ENCODE data around the gene CCDC40. TPM values are rescaled to one million over a fixed set of nuclear protein-coding genes. Genes with fewer than 3 reads are reported as not detected.
A peak's percentile ranks its signal among the peaks of the same experiment; 100 is the strongest.

The CCDC40 gene
- total and polyA plus RNA-seq, 2 of the 13 experiments (the other 11 are each of a cell fraction or from before 2014, with no cell fraction given) = 4.1 to 5.5 TPM

DNA sequence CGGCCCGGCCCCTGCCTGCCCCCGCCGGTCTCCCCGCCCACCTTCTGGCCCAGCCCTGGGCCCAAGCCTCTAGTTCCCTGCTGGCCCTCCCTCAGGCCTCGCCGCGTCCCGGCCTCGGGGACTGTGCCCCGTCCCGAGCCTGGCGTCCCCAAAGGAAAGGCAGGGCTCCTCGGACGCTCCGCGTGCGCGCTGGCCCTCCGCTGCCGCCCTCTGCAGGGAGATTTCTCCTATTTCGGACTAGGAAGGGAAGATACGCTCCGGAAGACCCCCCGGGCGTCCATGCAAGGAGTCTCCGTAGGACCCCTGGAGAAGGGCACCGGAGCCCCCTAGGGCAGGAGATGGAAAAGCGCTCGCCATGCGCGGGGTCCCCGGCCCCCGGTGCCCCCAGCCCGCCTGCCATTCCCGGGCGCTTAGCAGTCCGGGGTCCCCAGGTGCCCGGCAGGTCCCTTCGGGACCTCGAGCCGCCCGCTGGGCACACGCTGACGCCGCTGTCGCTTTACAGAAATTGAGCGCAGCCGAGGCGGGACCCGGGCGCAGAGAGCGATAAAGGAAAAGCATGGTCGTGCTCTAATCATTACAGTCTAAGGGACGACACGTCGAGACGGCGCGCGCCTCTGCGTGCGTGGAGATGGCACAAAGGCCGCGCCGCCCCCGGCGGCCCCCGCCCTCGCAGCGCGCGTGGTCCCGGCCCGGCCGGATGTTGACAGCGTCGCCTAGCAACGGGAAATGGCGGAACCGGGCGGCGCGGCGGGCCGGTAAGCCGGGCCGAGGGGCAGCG, at the start of gene CCDC40 (continued):
- TF ChIP-seq, protein P1, sequence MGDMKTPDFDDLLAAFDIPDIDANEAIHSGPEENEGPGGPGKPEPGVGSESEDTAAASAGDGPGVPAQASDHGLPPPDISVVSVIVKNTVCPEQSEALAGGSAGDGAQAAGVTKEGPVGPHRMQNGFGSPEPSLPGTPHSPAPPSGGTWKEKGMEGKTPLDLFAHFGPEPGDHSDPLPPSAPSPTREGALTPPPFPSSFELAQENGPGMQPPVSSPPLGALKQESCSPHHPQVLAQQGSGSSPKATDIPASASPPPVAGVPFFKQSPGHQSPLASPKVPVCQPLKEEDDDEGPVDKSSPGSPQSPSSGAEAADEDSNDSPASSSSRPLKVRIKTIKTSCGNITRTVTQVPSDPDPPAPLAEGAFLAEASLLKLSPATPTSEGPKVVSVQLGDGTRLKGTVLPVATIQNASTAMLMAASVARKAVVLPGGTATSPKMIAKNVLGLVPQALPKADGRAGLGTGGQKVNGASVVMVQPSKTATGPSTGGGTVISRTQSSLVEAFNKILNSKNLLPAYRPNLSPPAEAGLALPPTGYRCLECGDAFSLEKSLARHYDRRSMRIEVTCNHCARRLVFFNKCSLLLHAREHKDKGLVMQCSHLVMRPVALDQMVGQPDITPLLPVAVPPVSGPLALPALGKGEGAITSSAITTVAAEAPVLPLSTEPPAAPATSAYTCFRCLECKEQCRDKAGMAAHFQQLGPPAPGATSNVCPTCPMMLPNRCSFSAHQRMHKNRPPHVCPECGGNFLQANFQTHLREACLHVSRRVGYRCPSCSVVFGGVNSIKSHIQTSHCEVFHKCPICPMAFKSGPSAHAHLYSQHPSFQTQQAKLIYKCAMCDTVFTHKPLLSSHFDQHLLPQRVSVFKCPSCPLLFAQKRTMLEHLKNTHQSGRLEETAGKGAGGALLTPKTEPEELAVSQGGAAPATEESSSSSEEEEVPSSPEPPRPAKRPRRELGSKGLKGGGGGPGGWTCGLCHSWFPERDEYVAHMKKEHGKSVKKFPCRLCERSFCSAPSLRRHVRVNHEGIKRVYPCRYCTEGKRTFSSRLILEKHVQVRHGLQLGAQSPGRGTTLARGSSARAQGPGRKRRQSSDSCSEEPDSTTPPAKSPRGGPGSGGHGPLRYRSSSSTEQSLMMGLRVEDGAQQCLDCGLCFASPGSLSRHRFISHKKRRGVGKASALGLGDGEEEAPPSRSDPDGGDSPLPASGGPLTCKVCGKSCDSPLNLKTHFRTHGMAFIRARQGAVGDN (CRISPR knock-in tag; IDR thresholded peaks at IDR 0.05) = peak; percentile 89
- TF ChIP-seq SMC3 (IDR thresholded peaks at IDR 0.05; ENCODE audit: low read length) (no peak), SMAD3 (CRISPR knock-in tag; IDR thresholded peaks at IDR 0.05) (peak; percentile 64; the same call in 1 of the 2 replicates), SUZ12 (IDR thresholded peaks at IDR 0.05; ENCODE audit: low read depth, low read length) (no peak), FOXC1 (CRISPR knock-in tag; IDR thresholded peaks at IDR 0.05; ENCODE audit: borderline replicate concordance) (peak; percentile 69; the same call in 1 of the 2 replicates), IKZF5 (CRISPR knock-in tag; IDR thresholded peaks at IDR 0.05) (peak; percentile 34), DPF2 (CRISPR knock-in tag; IDR thresholded peaks at IDR 0.05; ENCODE audit: borderline replicate concordance, low read depth) (no peak), ZNF253 (CRISPR knock-in tag; IDR thresholded peaks at IDR 0.05; ENCODE audit: borderline replicate concordance) (peak; percentile 75; the same call in 1 of the 2 replicates), SPEN (CRISPR knock-in tag; IDR thresholded peaks at IDR 0.05; ENCODE audit: low read depth) (peak; percentile 60; the same call in 1 of the 2 replicates), MLX (CRISPR knock-in tag; IDR thresholded peaks at IDR 0.05) (0 out of 2 replicates have a peak, but pooled peaks have one; percentile 7), POLR2AphosphoS5 (IDR thresholded peaks at IDR 0.05; ENCODE audit: low read depth, low read length) (peak; percentile 79), HNRNPLL (IDR thresholded peaks at IDR 0.05; ENCODE audit: low read depth, low read length, poor library complexity, severe bottlenecking) (no peak), FOXM1 (CRISPR knock-in tag; IDR thresholded peaks at IDR 0.05) (peak; percentile 73; the same call in 1 of the 2 replicates)
- TF ChIP-seq, protein P2, sequence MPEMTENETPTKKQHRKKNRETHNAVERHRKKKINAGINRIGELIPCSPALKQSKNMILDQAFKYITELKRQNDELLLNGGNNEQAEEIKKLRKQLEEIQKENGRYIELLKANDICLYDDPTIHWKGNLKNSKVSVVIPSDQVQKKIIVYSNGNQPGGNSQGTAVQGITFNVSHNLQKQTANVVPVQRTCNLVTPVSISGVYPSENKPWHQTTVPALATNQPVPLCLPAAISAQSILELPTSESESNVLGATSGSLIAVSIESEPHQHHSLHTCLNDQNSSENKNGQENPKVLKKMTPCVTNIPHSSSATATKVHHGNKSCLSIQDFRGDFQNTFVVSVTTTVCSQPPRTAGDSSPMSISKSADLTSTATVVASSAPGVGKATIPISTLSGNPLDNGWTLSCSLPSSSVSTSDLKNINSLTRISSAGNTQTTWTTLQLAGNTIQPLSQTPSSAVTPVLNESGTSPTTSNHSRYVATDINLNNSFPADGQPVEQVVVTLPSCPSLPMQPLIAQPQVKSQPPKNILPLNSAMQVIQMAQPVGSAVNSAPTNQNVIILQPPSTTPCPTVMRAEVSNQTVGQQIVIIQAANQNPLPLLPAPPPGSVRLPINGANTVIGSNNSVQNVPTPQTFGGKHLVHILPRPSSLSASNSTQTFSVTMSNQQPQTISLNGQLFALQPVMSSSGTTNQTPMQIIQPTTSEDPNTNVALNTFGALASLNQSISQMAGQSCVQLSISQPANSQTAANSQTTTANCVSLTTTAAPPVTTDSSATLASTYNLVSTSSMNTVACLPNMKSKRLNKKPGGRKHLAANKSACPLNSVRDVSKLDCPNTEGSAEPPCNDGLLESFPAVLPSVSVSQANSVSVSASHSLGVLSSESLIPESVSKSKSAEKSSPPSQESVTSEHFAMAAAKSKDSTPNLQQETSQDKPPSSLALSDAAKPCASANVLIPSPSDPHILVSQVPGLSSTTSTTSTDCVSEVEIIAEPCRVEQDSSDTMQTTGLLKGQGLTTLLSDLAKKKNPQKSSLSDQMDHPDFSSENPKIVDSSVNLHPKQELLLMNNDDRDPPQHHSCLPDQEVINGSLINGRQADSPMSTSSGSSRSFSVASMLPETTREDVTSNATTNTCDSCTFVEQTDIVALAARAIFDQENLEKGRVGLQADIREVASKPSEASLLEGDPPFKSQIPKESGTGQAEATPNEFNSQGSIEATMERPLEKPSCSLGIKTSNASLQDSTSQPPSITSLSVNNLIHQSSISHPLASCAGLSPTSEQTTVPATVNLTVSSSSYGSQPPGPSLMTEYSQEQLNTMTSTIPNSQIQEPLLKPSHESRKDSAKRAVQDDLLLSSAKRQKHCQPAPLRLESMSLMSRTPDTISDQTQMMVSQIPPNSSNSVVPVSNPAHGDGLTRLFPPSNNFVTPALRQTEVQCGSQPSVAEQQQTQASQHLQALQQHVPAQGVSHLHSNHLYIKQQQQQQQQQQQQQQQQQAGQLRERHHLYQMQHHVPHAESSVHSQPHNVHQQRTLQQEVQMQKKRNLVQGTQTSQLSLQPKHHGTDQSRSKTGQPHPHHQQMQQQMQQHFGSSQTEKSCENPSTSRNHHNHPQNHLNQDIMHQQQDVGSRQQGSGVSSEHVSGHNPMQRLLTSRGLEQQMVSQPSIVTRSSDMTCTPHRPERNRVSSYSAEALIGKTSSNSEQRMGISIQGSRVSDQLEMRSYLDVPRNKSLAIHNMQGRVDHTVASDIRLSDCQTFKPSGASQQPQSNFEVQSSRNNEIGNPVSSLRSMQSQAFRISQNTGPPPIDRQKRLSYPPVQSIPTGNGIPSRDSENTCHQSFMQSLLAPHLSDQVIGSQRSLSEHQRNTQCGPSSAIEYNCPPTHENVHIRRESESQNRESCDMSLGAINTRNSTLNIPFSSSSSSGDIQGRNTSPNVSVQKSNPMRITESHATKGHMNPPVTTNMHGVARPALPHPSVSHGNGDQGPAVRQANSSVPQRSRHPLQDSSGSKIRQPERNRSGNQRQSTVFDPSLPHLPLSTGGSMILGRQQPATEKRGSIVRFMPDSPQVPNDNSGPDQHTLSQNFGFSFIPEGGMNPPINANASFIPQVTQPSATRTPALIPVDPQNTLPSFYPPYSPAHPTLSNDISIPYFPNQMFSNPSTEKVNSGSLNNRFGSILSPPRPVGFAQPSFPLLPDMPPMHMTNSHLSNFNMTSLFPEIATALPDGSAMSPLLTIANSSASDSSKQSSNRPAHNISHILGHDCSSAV (CRISPR knock-in tag; IDR thresholded peaks at IDR 0.05; ENCODE audit: borderline replicate concordance) = no peak
